ENCODE data around the gene B2M.
"Not testable (repeated sequence)": the region's sequence is repeated elsewhere in the genome, so short reads cannot be mapped to it uniquely, and the experiment has no call there.

Gene B2M

DNA sequence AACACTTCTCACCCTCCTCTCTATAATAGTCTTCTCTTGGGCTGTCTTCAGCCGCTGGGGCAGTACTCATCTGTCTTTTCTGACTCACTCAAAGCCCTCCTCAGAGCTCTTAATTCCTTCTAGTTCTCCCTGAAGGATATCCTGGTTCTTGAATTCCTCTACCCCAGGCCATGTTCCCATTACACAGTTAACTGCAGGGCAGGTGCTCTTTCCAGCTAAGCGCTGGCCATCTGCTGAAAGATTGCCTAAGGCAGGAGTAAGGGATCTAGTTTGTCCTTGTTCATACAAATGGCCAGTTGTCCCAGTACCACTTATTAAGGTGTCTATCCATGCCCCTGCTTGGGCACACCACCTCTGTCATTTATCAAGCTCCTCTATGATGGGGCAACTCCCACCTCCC, 37.7 kb upstream of the B2M start:
- no peaks in the 10 kb centered on the region for H3K36me3 ChIP-seq (ENCODE audit: control insufficient read depth in 1 of 2, insufficient read depth in 2 of 2, low read length in 2 of 2)
- no peak overlapping the region for H3K4me3 ChIP-seq (ENCODE audit: low read depth in 1 of 2, low read length in 2 of 2)

DNA sequence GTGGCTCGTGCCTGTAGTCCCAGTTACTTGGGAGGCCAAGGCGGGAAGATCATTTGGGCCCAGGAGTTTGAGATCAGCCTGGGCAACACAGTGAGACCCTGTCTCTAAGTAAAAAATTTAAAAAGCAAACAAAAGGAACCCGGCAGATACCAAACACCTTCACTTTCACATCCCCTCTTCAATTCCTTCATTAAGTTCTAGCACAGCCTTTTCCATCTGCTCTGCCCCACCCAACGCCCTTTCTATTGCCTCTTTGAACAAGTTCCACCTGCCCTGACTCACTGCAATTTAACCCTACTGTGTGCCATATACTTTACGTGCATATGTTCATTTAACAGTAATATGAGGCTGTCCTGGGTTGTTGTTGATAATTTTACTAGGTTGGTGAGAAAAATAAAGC, 35.4 kb upstream of the B2M start:
- H3K36me3 ChIP-seq (ENCODE audit: control insufficient read depth in 1 of 2, insufficient read depth in 2 of 2, low read length in 2 of 2), result no peaks in the 10 kb centered on the region
- no peak overlapping the region for H3K9ac ChIP-seq (ENCODE audit: low read depth in 1 of 2, low read length in 2 of 2)
- H3K9me3 ChIP-seq (ENCODE audit: control insufficient read depth in 1 of 2, low read length in 2 of 2), result no peaks in the 10 kb centered on the region
- no peak overlapping the region for H3K4me3 ChIP-seq (ENCODE audit: low read depth in 1 of 2, low read length in 2 of 2)
- H3K27me3 ChIP-seq (ENCODE audit: control insufficient read depth in 1 of 2, insufficient read depth in 2 of 2, low read length in 2 of 2), result no peaks in the 10 kb centered on the region
- H3K4me1 ChIP-seq (ENCODE audit: control insufficient read depth in 1 of 2, insufficient read depth in 2 of 2, low read length in 2 of 2), result peaks cover 0 to 6% of the 10 kb centered on the region in 2 donors
- no peak overlapping the region for H3K27ac ChIP-seq (ENCODE audit: low read depth, low read length)

More for the DNA sequence above, 37.7 kb upstream of the B2M start:
- no peaks in the 10 kb centered on the region for H3K27me3 ChIP-seq (ENCODE audit: control insufficient read depth in 1 of 2, insufficient read depth in 2 of 2, low read length in 2 of 2)
- no peaks in the 10 kb centered on the region for H3K9me3 ChIP-seq (ENCODE audit: control insufficient read depth in 1 of 2, low read length in 2 of 2)
- H3K4me1 ChIP-seq (ENCODE audit: control insufficient read depth in 1 of 2, insufficient read depth in 2 of 2, low read length in 2 of 2), result peaks cover 0 to 6% of the 10 kb centered on the region in 2 donors
- H3K27ac ChIP-seq (ENCODE audit: low read depth, low read length), result no peak overlapping the region
- no peak overlapping the region for H3K9ac ChIP-seq (ENCODE audit: low read depth in 1 of 2, low read length in 2 of 2)

DNA sequence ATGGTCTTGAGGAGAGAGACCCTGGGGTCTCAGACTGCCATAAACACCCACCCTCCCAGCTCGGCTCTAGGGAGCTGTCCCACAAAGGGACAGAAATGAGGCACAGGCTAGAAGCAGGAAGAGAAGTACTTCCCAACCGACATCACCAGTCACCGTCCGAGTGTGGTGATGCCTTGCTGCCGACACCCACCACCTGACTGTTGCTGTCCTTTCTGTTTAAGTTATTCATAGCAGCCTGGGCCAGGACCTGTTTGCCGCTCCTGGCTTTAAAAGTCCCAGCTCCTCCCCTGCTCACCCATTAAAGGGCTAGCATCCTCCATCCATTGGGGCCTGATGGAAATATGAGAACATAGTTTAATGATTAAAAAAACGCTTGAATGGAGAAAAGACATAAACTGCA, 34.6 kb upstream of the B2M start:
- Histone ChIP-seq H3K36me3 (ENCODE audit: control insufficient read depth in 1 of 2, insufficient read depth in 2 of 2, low read length in 2 of 2) (no peaks in the 10 kb centered on the region), H3K4me1 (ENCODE audit: control insufficient read depth in 1 of 2, insufficient read depth in 2 of 2, low read length in 2 of 2) (peaks cover 0 to 6% of the 10 kb centered on the region in 2 donors), H3K4me3 (ENCODE audit: low read depth in 1 of 2, low read length in 2 of 2) (no peak overlapping the region), H3K9ac (ENCODE audit: low read depth in 1 of 2, low read length in 2 of 2) (no peak overlapping the region), H3K27me3 (ENCODE audit: control insufficient read depth in 1 of 2, insufficient read depth in 2 of 2, low read length in 2 of 2) (no peaks in the 10 kb centered on the region), H3K27ac (ENCODE audit: low read depth, low read length) (no peak overlapping the region), H3K9me3 (ENCODE audit: control insufficient read depth in 1 of 2, low read length in 2 of 2) (no peaks in the 10 kb centered on the region)

DNA sequence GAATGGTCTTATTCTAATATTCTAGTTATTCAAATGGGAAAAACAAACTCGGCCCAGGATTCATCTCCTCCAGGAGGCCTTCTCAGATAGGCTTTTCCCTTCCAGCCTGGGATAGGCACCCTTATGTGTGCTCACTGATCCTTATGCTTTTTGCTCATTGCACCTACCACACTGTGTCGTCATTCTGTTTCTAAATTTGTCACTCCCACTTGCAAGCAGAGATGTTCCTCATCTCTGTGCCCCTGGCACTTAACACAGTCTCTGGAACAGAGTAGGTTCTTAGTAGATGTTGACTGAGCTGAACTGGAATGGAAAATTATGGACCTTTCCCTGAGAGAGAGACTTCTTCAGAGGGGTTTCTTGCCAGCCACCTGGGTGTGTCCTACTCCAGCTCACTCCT, 29.1 kb upstream of the B2M start:
- H3K27me3 ChIP-seq (ENCODE audit: control insufficient read depth in 1 of 2, insufficient read depth in 2 of 2, low read length in 2 of 2), result no peaks in the 10 kb centered on the region
- no peak overlapping the region for H3K4me3 ChIP-seq (ENCODE audit: low read depth in 1 of 2, low read length in 2 of 2)
- peaks cover 3 to 12% of the 10 kb centered on the region in 2 donors for H3K4me1 ChIP-seq (ENCODE audit: control insufficient read depth in 1 of 2, insufficient read depth in 2 of 2, low read length in 2 of 2)
- H3K36me3 ChIP-seq (ENCODE audit: control insufficient read depth in 1 of 2, insufficient read depth in 2 of 2, low read length in 2 of 2), result no peaks in the 10 kb centered on the region
- H3K9me3 ChIP-seq (ENCODE audit: control insufficient read depth in 1 of 2, low read length in 2 of 2), result no peaks in the 10 kb centered on the region
- H3K9ac ChIP-seq (ENCODE audit: low read depth in 1 of 2, low read length in 2 of 2), result no peak overlapping the region
- H3K27ac ChIP-seq (ENCODE audit: low read depth, low read length), result no peak overlapping the region

DNA sequence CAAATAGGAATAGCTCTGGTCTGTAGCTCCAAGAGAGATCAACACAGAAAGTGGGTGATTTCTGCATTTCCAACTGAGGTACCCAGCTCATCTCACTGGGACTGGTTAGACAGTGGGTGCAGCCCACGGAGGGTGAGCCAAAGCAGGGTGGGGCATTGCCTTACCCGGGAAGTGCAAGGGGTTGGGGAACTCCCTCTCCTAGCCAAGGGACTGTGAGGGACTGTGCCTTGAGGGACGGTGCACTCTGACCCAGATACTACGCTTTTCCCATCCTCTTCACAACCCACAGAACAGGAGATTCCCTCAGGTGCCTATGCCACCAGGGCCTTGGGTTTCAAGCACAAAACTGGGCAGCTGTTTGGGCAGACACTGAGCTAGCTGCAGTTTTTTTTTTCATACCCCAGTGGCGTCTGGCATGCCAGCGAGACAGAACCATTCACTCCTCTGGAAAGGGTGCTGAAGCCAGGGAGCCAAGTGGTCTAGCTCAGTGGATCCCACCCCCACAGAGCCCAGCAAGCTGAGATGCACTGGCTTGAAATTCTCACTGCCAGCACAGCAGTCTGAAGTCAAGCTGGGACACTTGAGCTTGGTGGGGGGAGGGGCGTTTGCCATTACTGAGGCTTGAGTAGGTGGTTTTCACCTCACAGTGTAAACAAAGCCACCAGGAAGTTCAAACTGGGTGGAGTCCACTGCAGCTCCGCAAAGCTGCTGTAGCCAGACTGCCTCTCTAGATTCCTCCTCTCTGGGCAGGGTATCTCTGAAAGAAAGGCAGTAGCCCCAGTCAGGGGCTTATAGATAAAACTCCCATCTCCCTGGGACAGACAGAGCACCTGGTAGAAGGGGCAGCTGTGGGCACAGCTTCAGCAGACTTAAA, 28.3 kb upstream of the B2M start:
- Histone ChIP-seq H3K4me3 (ENCODE audit: low read depth in 1 of 2, low read length in 2 of 2) (peak overlapping the region in 1 of 2 donors; percentile 32), H3K4me1 (ENCODE audit: control insufficient read depth in 1 of 2, insufficient read depth in 2 of 2, low read length in 2 of 2) (peaks cover 3 to 12% of the 10 kb centered on the region in 2 donors)
- H3K27me3 ChIP-seq (ENCODE audit: control insufficient read depth in 1 of 2, insufficient read depth in 2 of 2, low read length in 2 of 2); H3K9me3 ChIP-seq (ENCODE audit: control insufficient read depth in 1 of 2, low read length in 2 of 2); H3K36me3 ChIP-seq (ENCODE audit: control insufficient read depth in 1 of 2, insufficient read depth in 2 of 2, low read length in 2 of 2); H3K27ac ChIP-seq (ENCODE audit: low read depth, low read length); H3K9ac ChIP-seq (ENCODE audit: low read depth in 1 of 2, low read length in 2 of 2): not testable (repeated sequence)

DNA sequence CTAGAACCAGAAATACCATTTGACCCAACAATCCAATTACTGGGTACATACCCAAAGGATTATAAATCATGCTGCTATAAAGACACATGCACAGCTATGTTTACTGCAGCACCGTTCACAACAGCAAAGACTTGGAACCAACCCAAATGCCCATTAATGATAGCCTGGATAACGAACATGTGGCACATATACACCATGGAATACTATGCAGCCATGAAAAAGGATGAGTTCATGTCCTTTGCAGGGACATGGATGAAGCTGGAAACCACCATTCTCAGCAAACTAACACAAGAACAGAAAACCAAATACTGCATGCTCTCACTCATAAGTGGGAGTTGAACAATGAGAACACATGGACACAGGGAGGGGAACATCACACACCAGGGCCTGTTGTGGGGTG, 22.0 kb upstream of the B2M start:
- not testable (repeated sequence) for H3K27me3 ChIP-seq (ENCODE audit: control insufficient read depth in 1 of 2, insufficient read depth in 2 of 2, low read length in 2 of 2); H3K4me1 ChIP-seq (ENCODE audit: control insufficient read depth in 1 of 2, insufficient read depth in 2 of 2, low read length in 2 of 2); H3K4me3 ChIP-seq (ENCODE audit: low read depth in 1 of 2, low read length in 2 of 2); H3K9ac ChIP-seq (ENCODE audit: low read depth in 1 of 2, low read length in 2 of 2); H3K27ac ChIP-seq (ENCODE audit: low read depth, low read length); H3K36me3 ChIP-seq (ENCODE audit: control insufficient read depth in 1 of 2, insufficient read depth in 2 of 2, low read length in 2 of 2); H3K9me3 ChIP-seq (ENCODE audit: control insufficient read depth in 1 of 2, low read length in 2 of 2)

DNA sequence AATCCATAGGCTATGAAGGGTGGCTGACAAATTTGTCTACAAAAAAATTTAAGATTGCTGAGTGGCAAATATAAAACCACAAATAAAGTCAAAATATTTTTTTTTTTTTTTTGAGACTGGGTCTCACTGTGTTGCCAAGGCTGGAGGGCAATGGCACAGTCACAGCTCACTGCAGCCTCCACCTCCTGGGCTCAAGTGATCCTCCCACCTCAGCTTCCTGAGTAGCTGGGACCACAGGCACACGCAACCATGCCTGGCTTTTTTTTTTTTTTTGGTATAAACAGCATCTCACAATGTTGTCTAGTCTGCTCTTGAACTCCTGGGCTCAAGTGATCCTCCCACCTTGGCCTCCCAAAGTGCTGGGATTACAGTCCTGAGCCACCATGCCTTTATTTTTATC, 21.1 kb upstream of the B2M start:
- not testable (repeated sequence) for H3K4me1 ChIP-seq (ENCODE audit: control insufficient read depth in 1 of 2, insufficient read depth in 2 of 2, low read length in 2 of 2); H3K4me3 ChIP-seq (ENCODE audit: low read depth in 1 of 2, low read length in 2 of 2); H3K36me3 ChIP-seq (ENCODE audit: control insufficient read depth in 1 of 2, insufficient read depth in 2 of 2, low read length in 2 of 2); H3K9ac ChIP-seq (ENCODE audit: low read depth in 1 of 2, low read length in 2 of 2); H3K27ac ChIP-seq (ENCODE audit: low read depth, low read length); H3K27me3 ChIP-seq (ENCODE audit: control insufficient read depth in 1 of 2, insufficient read depth in 2 of 2, low read length in 2 of 2); H3K9me3 ChIP-seq (ENCODE audit: control insufficient read depth in 1 of 2, low read length in 2 of 2)

DNA sequence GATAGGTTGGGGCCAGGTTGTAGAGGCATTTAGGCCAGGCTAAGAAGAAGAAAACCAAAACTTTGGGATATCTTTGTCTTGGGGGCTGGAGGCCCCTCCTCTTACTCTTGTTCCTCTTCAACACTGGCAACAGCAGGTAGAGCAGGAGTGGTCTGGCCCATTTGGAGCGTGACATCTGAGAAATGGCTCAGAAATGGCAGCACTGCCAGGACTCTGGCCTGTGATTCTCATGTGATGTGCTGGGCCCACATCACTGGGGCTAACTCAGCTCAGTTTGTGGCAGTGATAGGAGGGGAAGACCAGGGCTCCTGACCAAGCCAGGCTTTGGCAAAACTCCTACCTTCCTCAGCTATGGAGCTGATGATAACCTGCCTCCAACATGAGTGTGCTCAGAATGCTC, 18.7 kb upstream of the B2M start:
- no peak overlapping the region for H3K9ac ChIP-seq (ENCODE audit: low read depth in 1 of 2, low read length in 2 of 2)
- no peaks in the 10 kb centered on the region for H3K4me1 ChIP-seq (ENCODE audit: control insufficient read depth in 1 of 2, insufficient read depth in 2 of 2, low read length in 2 of 2)
- H3K27ac ChIP-seq (ENCODE audit: low read depth, low read length), result no peak overlapping the region
- H3K27me3 ChIP-seq (ENCODE audit: control insufficient read depth in 1 of 2, insufficient read depth in 2 of 2, low read length in 2 of 2), result no peaks in the 10 kb centered on the region
- no peaks in the 10 kb centered on the region for H3K36me3 ChIP-seq (ENCODE audit: control insufficient read depth in 1 of 2, insufficient read depth in 2 of 2, low read length in 2 of 2)
- no peak overlapping the region for H3K4me3 ChIP-seq (ENCODE audit: low read depth in 1 of 2, low read length in 2 of 2)
- H3K9me3 ChIP-seq (ENCODE audit: control insufficient read depth in 1 of 2, low read length in 2 of 2), result no peaks in the 10 kb centered on the region

DNA sequence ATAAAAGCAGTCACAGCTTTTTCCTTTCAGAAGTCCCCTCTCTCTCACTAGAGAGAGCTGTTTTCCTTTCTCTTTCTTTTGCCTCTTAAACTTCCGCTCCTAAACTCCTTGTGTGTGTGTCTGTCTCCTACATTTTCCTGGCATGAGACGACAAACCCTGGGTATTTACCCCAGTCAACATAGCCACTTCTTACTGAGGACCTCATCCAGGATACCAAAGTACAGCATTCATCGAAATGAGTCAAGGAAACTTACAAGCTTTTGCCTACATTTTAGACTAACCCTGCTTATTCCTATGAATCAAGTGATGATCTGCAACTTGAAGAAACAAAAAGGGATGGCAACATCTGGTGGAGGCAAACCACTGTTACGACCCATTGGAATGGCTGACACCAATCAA, 16.9 kb upstream of the B2M start:
- Histone ChIP-seq H3K4me1 (ENCODE audit: control insufficient read depth in 1 of 2, insufficient read depth in 2 of 2, low read length in 2 of 2) (no peaks in the 10 kb centered on the region), H3K9ac (ENCODE audit: low read depth in 1 of 2, low read length in 2 of 2) (no peak overlapping the region), H3K4me3 (ENCODE audit: low read depth in 1 of 2, low read length in 2 of 2) (no peak overlapping the region), H3K27me3 (ENCODE audit: control insufficient read depth in 1 of 2, insufficient read depth in 2 of 2, low read length in 2 of 2) (no peaks in the 10 kb centered on the region), H3K36me3 (ENCODE audit: control insufficient read depth in 1 of 2, insufficient read depth in 2 of 2, low read length in 2 of 2) (no peaks in the 10 kb centered on the region), H3K27ac (ENCODE audit: low read depth, low read length) (no peak overlapping the region), H3K9me3 (ENCODE audit: control insufficient read depth in 1 of 2, low read length in 2 of 2) (no peaks in the 10 kb centered on the region)

DNA sequence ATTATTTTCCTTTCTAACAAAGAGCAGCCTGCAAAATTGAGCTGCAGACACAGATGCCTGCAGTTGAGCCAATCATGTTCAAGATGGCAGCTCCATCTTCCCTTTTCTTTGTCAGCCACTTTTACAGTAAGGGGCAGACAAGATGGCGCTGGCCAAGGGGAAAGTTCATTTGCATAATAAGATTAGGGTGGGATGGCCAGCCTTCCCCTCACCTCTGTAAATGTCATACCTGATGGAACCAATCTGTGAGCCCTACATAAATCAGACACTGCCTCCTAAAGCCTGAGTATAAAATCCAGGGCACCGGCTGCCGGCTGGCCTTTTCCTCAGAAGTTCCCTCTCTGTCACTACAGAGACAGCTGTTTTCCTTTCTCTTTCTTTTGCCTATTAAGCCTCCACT, 16.0 kb upstream of the B2M start:
- H3K9ac ChIP-seq (ENCODE audit: low read depth in 1 of 2, low read length in 2 of 2), result no peak overlapping the region
- H3K27ac ChIP-seq (ENCODE audit: low read depth, low read length), result no peak overlapping the region
- no peaks in the 10 kb centered on the region for H3K36me3 ChIP-seq (ENCODE audit: control insufficient read depth in 1 of 2, insufficient read depth in 2 of 2, low read length in 2 of 2)
- H3K4me1 ChIP-seq (ENCODE audit: control insufficient read depth in 1 of 2, insufficient read depth in 2 of 2, low read length in 2 of 2), result no peaks in the 10 kb centered on the region
- no peak overlapping the region for H3K4me3 ChIP-seq (ENCODE audit: low read depth in 1 of 2, low read length in 2 of 2)
- no peaks in the 10 kb centered on the region for H3K9me3 ChIP-seq (ENCODE audit: control insufficient read depth in 1 of 2, low read length in 2 of 2)
- H3K27me3 ChIP-seq (ENCODE audit: control insufficient read depth in 1 of 2, insufficient read depth in 2 of 2, low read length in 2 of 2), result no peaks in the 10 kb centered on the region

All from duodenal mucosa (tissue), 2 donors.